IMR-90 (cell line): Measurements from ENCODE around the gene HNRNPA1L2. TPM values are rescaled to one million over a fixed set of nuclear protein-coding genes. Genes with fewer than 3 reads are reported as not detected.
"Not testable (repeated sequence)": the region's sequence is repeated elsewhere in the genome, so short reads cannot be mapped to it uniquely, and the experiment has no call there.

ENCODE experiments used
- ATAC-seq: fragments of 200-7000 bp; cut with Tn5 transposase; 2 replicates; pipeline ENCODE4 v1.9.1; 2020; ENCODE audit warnings: low read depth, mild to moderate bottlenecking, moderate library complexity
- BruUV-seq: library from RNA; stranded (reverse); fragments of 400-500 nt; replicated peaks from 2 replicates; lab custom pipeline; 2021; lab: Mats Ljungman, UMichigan
- CTCF ChIA-PET: fragments of 300-600 bp; formaldehyde crosslinking; extraction: SDS; loops from one replicate; lab custom pipeline; 2021; ENCODE audit warnings: antibody characterized with exemption; lab: Yijun Ruan, JAX
- POLR2A ChIA-PET: fragments of 300-600 bp; sonication (Branson Sonifier 250); formaldehyde crosslinking; loops from one replicate; lab custom pipeline; 2022; ENCODE audit warnings: antibody characterized with exemption; ENCODE audit not compliant: unreplicated experiment; lab: Charles Lee
- DNase-seq: peaks from one replicate; pipeline ENCODE4 v3.0.0; 2013
- H2AFZ ChIP-seq: replicated peaks from 2 replicates; pipeline ENCODE3; 2013; ENCODE audit warnings: low read length, mild to moderate bottlenecking; ENCODE audit not compliant: poor library complexity
- H2AK5ac ChIP-seq: 2 replicates; pipeline ENCODE4 v1.6.1; 2013; ENCODE audit warnings: low read depth, low read length, inconsistent platforms
- H2AK9ac ChIP-seq: replicated peaks from 2 replicates; pipeline ENCODE3; 2013; ENCODE audit warnings: mild to moderate bottlenecking, low read depth, low read length, moderate library complexity; ENCODE audit not compliant: poor library complexity
- H2BK120ac ChIP-seq: 2 replicates; pipeline ENCODE4 v1.6.1; 2013; ENCODE audit warnings: low read depth, low read length, inconsistent platforms
- H2BK15ac ChIP-seq: 3 replicates; pipeline ENCODE4 v1.6.1; 2013; ENCODE audit warnings: low read depth, low read length, inconsistent platforms
- H2BK20ac ChIP-seq: 2 replicates; pipeline ENCODE4 v1.6.1; 2013; ENCODE audit warnings: low read depth, mild to moderate bottlenecking, inconsistent platforms, low read length, moderate library complexity
- H2BK5ac ChIP-seq: 2 replicates; pipeline ENCODE4 v1.6.1; 2013; ENCODE audit warnings: mild to moderate bottlenecking, low read depth, low read length, inconsistent platforms; ENCODE audit not compliant: poor library complexity, severe bottlenecking
- H3K14ac ChIP-seq: replicated peaks from 2 replicates; pipeline ENCODE4 v1.6.1; 2013; ENCODE audit warnings: low read depth, low read length, inconsistent platforms
- H3K18ac ChIP-seq: 2 replicates; pipeline ENCODE4 v1.6.1; 2013; ENCODE audit warnings: low read depth, low read length, control low read depth
- H3K23ac ChIP-seq: 2 replicates; pipeline ENCODE4 v1.6.1; 2013; ENCODE audit warnings: low read depth, low read length, inconsistent platforms
- H3K27ac ChIP-seq: 2 replicates; pipeline ENCODE4 v1.5.1; 2013; ENCODE audit warnings: mild to moderate bottlenecking, control low read depth, low read length; ENCODE audit not compliant: insufficient read depth
- H3K27me3 ChIP-seq: 2 replicates; pipeline ENCODE4 v1.6.1; 2013; ENCODE audit warnings: low read length; ENCODE audit not compliant: control insufficient read depth, insufficient read depth
- H3K36me3 ChIP-seq: 2 replicates; pipeline ENCODE4 v1.6.1; 2013; ENCODE audit warnings: low read length, mixed read lengths; ENCODE audit not compliant: control insufficient read depth, insufficient read depth
- H3K4ac ChIP-seq: 2 replicates; pipeline ENCODE4 v1.6.1; 2013; ENCODE audit warnings: low read depth, low read length, inconsistent platforms
- H3K4me1 ChIP-seq: 2 replicates; pipeline ENCODE4 v1.6.1; 2013; ENCODE audit warnings: low read length, mixed read lengths; ENCODE audit not compliant: control insufficient read depth, insufficient read depth
- H3K4me2 ChIP-seq: 2 replicates; pipeline ENCODE4 v1.6.1; 2013; ENCODE audit warnings: low read depth, mild to moderate bottlenecking, control low read depth, low read length, moderate library complexity
- H3K4me3 ChIP-seq: 2 replicates; pipeline ENCODE4 v1.5.1; 2013; ENCODE audit warnings: low read depth, mild to moderate bottlenecking, control low read depth, low read length, moderate library complexity; ENCODE audit not compliant: insufficient read depth
- H3K56ac ChIP-seq: 2 replicates; pipeline ENCODE4 v1.6.1; 2013; ENCODE audit warnings: low read length, inconsistent platforms; ENCODE audit not compliant: insufficient read depth; ENCODE audit errors: extremely low read depth
- H3K79me1 ChIP-seq, 2 experiments: 2 replicates each; pipeline ENCODE4 v1.6.1; 2013; ENCODE audit warnings: low read length in 2 of 2, inconsistent platforms in 1 of 2, low read depth in 1 of 2
- H3K9ac ChIP-seq: 2 replicates; pipeline ENCODE4 v1.6.1; 2013; ENCODE audit warnings: low read depth, low read length, control low read depth
- H3K9me1 ChIP-seq: 2 replicates; pipeline ENCODE4 v1.6.1; 2013; ENCODE audit warnings: low read length, inconsistent platforms; ENCODE audit not compliant: insufficient read depth
- H3K9me3 ChIP-seq: 2 replicates; pipeline ENCODE4 v1.6.1; 2013; ENCODE audit warnings: low read length; ENCODE audit not compliant: control insufficient read depth, insufficient read depth
- H4K20me1 ChIP-seq: 2 replicates; pipeline ENCODE4 v1.6.1; 2013; ENCODE audit warnings: low read length, inconsistent platforms; ENCODE audit not compliant: insufficient read depth
- H4K5ac ChIP-seq: 2 replicates; pipeline ENCODE4 v1.6.1; 2013; ENCODE audit warnings: mild to moderate bottlenecking, low read depth, low read length, control low read depth
- H4K8ac ChIP-seq, 2 experiments: 2 replicates each; pipeline ENCODE4 v1.6.1; 2013; ENCODE audit warnings: low read depth in 2 of 2, low read length in 2 of 2, control low read depth in 1 of 2, inconsistent platforms in 1 of 2
- H4K91ac ChIP-seq: 2 replicates; pipeline ENCODE4 v1.6.1; 2013; ENCODE audit warnings: low read depth, low read length, inconsistent platforms; ENCODE audit not compliant: insufficient read depth
- WGBS, 2 experiments: methylation state at CpG; one replicate each; pipeline versions ENCODE4 v1.1.5 to v1.1.7; 2013; ENCODE audit warnings: missing lambda C conversion rate in 2 of 2; ENCODE audit not compliant: insufficient read length in 1 of 2; ENCODE audit errors: extremely low coverage in 2 of 2; 5-methylcytosine and 5-hydroxymethylcytosine counted together
- dilution Hi-C: fragments of 300-500 bp; cut with HindIII; formaldehyde crosslinking; loops from one replicate; pipeline ENCODE4 v1.14.3; 2018; ENCODE audit warnings: low sequenced_read_pairs; ENCODE audit not compliant: unreplicated experiment
- in situ Hi-C: fragments of 300-500 bp; cut with MboI; formaldehyde crosslinking; loops from 3 replicates; pipeline ENCODE4 v1.14.3; 2019; ENCODE audit warnings: low sequenced_read_pairs, inconsistent platforms, mixed read lengths
- intact Hi-C: fragments of 100-400 bp; cut with micrococcal nuclease; formaldehyde crosslinking; loops from 2 replicates; pipeline ENCODE4 v1.10.0; 2022
- polyA plus RNA-seq, 3 experiments: library from polyadenylated mRNA; depleted of rRNA; stranded (reverse); fragments of >200 nt; gene quantifications; 2 replicates each; pipeline ENCODE4 v1.2.3, GENCODE V29; 2012; ENCODE audit warnings: low replicate concordance in 1 of 3
- total RNA-seq: library from RNA; depleted of rRNA; stranded (reverse); fragments of >200 nt; gene quantifications from 2 replicates; pipeline ENCODE4 v1.2.3, GENCODE V29; 2012

The HNRNPA1L2 gene
- total and polyA plus RNA-seq, 2 of the 4 experiments (the other 2 are of a cell fraction) = 3.4 to 9.3 TPM

GRCh38 chr13:52606126-52606525 is 36.1 kb upstream of the HNRNPA1L2 start:
- H3K79me1 ChIP-seq, H3K9ac ChIP-seq, H2BK5ac ChIP-seq, ATAC-seq, H3K18ac ChIP-seq, H4K91ac ChIP-seq, H3K14ac ChIP-seq, H4K5ac ChIP-seq, BruUV-seq, H3K56ac ChIP-seq, dilution Hi-C loops, intact Hi-C loops, H3K4me3 ChIP-seq, CTCF ChIA-PET, H3K9me3 ChIP-seq, H2AFZ ChIP-seq, H3K9me1 ChIP-seq, H3K4me1 ChIP-seq, H3K27ac ChIP-seq, H4K20me1 ChIP-seq, H2BK15ac ChIP-seq, H3K27me3 ChIP-seq, POLR2A ChIA-PET, H2BK120ac ChIP-seq, H3K36me3 ChIP-seq, H4K8ac ChIP-seq, H3K23ac ChIP-seq, H2AK5ac ChIP-seq, H3K4me2 ChIP-seq: not testable (repeated sequence)
- peak overlapping the region; percentile 65 for H2AK9ac ChIP-seq
- peak overlapping the region; percentile 43; the same call in 1 of the 2 replicates for H3K4ac ChIP-seq
- WGBS, 2 experiments = 80% methylated on average over 2 of the region's 6 CpGs; no CpG with 5 or more reads in 1 of the 2 experiments
- peak overlapping the region; percentile 18; the same call in 1 of the 2 replicates for H2BK20ac ChIP-seq
- peak; percentile 27 for DNase-seq
- in situ Hi-C loops = loop anchor here (25.0 kb wide), 1 partner anchor 531 kb away; no protein-coding TSS in a partner anchor
